ENCODE results near the gene SMIM41. TPM values are rescaled to one million over a fixed set of nuclear protein-coding genes. Genes with fewer than 3 reads are reported as not detected.

The SMIM41 gene
- polyA plus RNA-seq, 1 donor (not counting 4 experiments of a cell fraction or from before 2014, with no cell fraction given), result not detected

GRCh38 chr12:52038447-52038846 is 41.1 kb upstream of the SMIM41 start:
- TF ChIP-seq EZH2 (IDR thresholded peaks at IDR 0.05; ENCODE audit: low read length), result no peak
- TF ChIP-seq, protein P1, sequence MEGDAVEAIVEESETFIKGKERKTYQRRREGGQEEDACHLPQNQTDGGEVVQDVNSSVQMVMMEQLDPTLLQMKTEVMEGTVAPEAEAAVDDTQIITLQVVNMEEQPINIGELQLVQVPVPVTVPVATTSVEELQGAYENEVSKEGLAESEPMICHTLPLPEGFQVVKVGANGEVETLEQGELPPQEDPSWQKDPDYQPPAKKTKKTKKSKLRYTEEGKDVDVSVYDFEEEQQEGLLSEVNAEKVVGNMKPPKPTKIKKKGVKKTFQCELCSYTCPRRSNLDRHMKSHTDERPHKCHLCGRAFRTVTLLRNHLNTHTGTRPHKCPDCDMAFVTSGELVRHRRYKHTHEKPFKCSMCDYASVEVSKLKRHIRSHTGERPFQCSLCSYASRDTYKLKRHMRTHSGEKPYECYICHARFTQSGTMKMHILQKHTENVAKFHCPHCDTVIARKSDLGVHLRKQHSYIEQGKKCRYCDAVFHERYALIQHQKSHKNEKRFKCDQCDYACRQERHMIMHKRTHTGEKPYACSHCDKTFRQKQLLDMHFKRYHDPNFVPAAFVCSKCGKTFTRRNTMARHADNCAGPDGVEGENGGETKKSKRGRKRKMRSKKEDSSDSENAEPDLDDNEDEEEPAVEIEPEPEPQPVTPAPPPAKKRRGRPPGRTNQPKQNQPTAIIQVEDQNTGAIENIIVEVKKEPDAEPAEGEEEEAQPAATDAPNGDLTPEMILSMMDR (optimal IDR thresholded peaks at IDR 0.05 in 1 of 3, IDR thresholded peaks at IDR 0.05 in 1 of 3, conservative IDR thresholded peaks at IDR 0.05 in 1 of 3; ENCODE audit: extremely low read depth in 1 of 3, insufficient read depth in 2 of 3, low read length in 3 of 3), result no peak
- H3K4me3 ChIP-seq (ENCODE audit: control insufficient read depth in 2 of 3, extremely low read depth in 1 of 3, insufficient read depth in 2 of 3, low read depth in 1 of 3, low read length in 3 of 3), result no peak overlapping the region
- H3K79me2 ChIP-seq (ENCODE audit: control insufficient read depth, insufficient read depth, low read length), result no peaks in the 10 kb centered on the region
- H3K9me1 ChIP-seq (ENCODE audit: control insufficient read depth, extremely low read depth, insufficient read depth, low read length), result no peaks in the 10 kb centered on the region
- no peaks in the 10 kb centered on the region for H4K20me1 ChIP-seq (ENCODE audit: control insufficient read depth, extremely low read depth, insufficient read depth, low read length)
- dilution Hi-C loops (cut with MboI; ENCODE audit: extremely low pct_ligation_motif_present, low sequenced_read_pairs), result no loop called here
- no peaks in the 10 kb centered on the region for H3K9me3 ChIP-seq (ENCODE audit: control insufficient read depth, low read depth, low read length)
- H3K27ac ChIP-seq (ENCODE audit: control insufficient read depth, insufficient read depth, low read length), result no peak overlapping the region
- H3K9ac ChIP-seq (ENCODE audit: control insufficient read depth, extremely low read depth, insufficient read depth, low read length), result no peak overlapping the region
- no peak overlapping the region for H2AFZ ChIP-seq (ENCODE audit: control insufficient read depth, low read length)
- H3K4me1 ChIP-seq (ENCODE audit: control insufficient read depth, extremely low read depth, insufficient read depth, low read length), result peaks cover 10% of the 10 kb centered on the region
- FAIRE-seq, result no peak
- no peaks in the 10 kb centered on the region for H3K36me3 ChIP-seq (ENCODE audit: control insufficient read depth in 2 of 2, extremely low read depth in 1 of 2, insufficient read depth in 2 of 2, low read length in 2 of 2)
- H3K27me3 ChIP-seq (ENCODE audit: control insufficient read depth, extremely low read depth, insufficient read depth, low read length), result peaks cover 13% of the 10 kb centered on the region
- no peak for DNase-seq (ENCODE audit: low read depth, low spot score)
- no peak overlapping the region for H3K4me2 ChIP-seq (ENCODE audit: control insufficient read depth, extremely low read depth, insufficient read depth, low read depth, low read length)

DNA sequence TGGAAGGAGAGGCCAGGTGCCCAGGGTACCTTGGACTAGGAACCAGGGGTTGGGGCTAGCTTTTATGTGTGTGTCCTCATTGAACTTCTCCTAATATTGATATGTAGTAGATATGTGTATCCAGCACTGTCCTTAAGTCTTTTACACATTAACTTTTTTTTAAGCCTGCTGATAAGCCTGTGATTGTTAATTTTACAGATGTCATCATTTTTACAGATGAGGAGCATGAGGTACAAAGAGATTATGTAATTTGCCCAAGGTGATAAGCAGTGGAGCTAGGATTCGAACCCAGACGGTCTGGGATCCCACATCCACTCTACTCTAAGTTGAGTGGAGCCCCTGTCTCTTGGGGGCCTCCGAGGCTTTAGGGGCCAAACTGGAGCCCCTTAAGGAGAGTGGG is 38.5 kb upstream of the SMIM41 start:
- no peaks in the 10 kb centered on the region for H4K20me1 ChIP-seq (ENCODE audit: control insufficient read depth, extremely low read depth, insufficient read depth, low read length)
- H3K4me2 ChIP-seq (ENCODE audit: control insufficient read depth, extremely low read depth, insufficient read depth, low read depth, low read length), result no peak overlapping the region
- H3K27ac ChIP-seq (ENCODE audit: control insufficient read depth, insufficient read depth, low read length), result no peak overlapping the region
- H3K9ac ChIP-seq (ENCODE audit: control insufficient read depth, extremely low read depth, insufficient read depth, low read length), result no peak overlapping the region
- H3K9me3 ChIP-seq (ENCODE audit: control insufficient read depth, low read depth, low read length), result no peaks in the 10 kb centered on the region
- no peak overlapping the region for H2AFZ ChIP-seq (ENCODE audit: control insufficient read depth, low read length)
- DNase-seq (ENCODE audit: low read depth, low spot score), result no peak
- H3K36me3 ChIP-seq (ENCODE audit: control insufficient read depth in 2 of 2, extremely low read depth in 1 of 2, insufficient read depth in 2 of 2, low read length in 2 of 2), result no peaks in the 10 kb centered on the region
- H3K4me1 ChIP-seq (ENCODE audit: control insufficient read depth, extremely low read depth, insufficient read depth, low read length), result peaks cover 8% of the 10 kb centered on the region
- FAIRE-seq, result no peak
- H3K27me3 ChIP-seq (ENCODE audit: control insufficient read depth, extremely low read depth, insufficient read depth, low read length), result peaks cover 5% of the 10 kb centered on the region
- no peaks in the 10 kb centered on the region for H3K9me1 ChIP-seq (ENCODE audit: control insufficient read depth, extremely low read depth, insufficient read depth, low read length)
- dilution Hi-C loops (cut with MboI; ENCODE audit: extremely low pct_ligation_motif_present, low sequenced_read_pairs), result no loop called here
- TF ChIP-seq, protein P1 (optimal IDR thresholded peaks at IDR 0.05 in 1 of 3, IDR thresholded peaks at IDR 0.05 in 1 of 3, conservative IDR thresholded peaks at IDR 0.05 in 1 of 3; ENCODE audit: extremely low read depth in 1 of 3, insufficient read depth in 2 of 3, low read length in 3 of 3), result no peak
- TF ChIP-seq EZH2 (IDR thresholded peaks at IDR 0.05; ENCODE audit: low read length), result no peak
- H3K4me3 ChIP-seq (ENCODE audit: control insufficient read depth in 2 of 3, extremely low read depth in 1 of 3, insufficient read depth in 2 of 3, low read depth in 1 of 3, low read length in 3 of 3), result no peak overlapping the region
- no peaks in the 10 kb centered on the region for H3K79me2 ChIP-seq (ENCODE audit: control insufficient read depth, insufficient read depth, low read length)

Measured in keratinocyte (primary cell).